ENCODE measurements around the gene MCTP1. TPM values are rescaled to one million over a fixed set of nuclear protein-coding genes. Genes with fewer than 3 reads are reported as not detected.

Gene MCTP1
- total and polyA plus RNA-seq, 2 experiments from 2014 or later: 1.3 to 5.7 TPM

DNA sequence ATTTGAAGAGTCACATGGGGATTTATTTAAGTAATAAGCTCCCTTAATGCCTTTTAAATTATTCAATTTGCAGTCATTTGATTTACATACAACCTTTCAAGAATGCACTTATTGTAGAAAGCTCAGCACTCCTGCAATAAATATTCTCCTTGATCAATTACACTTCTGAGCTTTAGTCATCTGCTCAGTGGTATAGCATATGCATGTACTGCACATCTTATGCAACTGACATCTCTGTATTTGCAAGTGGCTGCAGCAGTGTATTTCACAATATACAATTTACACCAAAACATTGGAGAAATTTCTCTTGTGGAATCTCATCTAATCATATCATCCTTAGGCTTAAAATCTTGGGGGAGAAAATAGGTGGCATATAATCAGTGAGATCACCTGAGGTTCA is 340.7 kb downstream of the MCTP1 start:
- no peaks in the 10 kb centered on the region for H3K27me3 ChIP-seq

DNA sequence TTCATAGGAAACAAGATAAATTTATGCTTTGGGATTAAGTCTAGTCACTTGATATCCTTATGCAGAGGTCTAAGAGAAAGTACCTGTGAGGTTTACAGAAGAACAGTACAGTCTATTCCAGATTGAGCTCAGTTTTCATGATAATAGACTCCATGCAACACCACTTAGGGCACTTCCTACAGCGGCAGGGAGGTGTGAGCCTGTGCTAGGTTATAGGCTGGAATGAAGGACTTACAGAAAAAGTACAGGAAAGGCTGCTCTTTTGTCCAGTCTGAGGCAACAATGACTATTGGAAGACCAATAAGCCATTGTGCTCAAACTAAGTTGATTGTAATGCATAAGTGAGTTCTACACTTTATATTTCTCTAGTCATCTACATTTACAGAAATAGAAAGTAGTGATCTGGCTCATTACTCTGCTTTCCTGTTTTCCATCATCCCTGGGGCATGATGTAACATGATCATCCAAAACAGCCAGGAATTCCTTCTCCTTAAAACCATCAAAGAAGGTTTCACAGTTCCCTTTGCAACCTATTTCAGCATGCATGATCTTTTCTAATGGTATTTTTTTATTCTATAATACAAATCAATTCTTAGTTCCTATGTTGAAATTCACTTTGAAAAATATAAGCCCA is 343.7 kb downstream of the MCTP1 start:
- Histone ChIP-seq H4K20me1 (ENCODE audit: insufficient read depth, poor library complexity, severe bottlenecking) (no peaks in the 10 kb centered on the region), H2AFZ (no peak overlapping the region), H3K4me3 (no peak overlapping the region), H3K27ac (no peak overlapping the region), H3K27me3 (no peaks in the 10 kb centered on the region), H3K36me3 (replicated peaks; ENCODE audit: insufficient read depth, low read depth) (no peaks in the 10 kb centered on the region), H3K79me2 (no peaks in the 10 kb centered on the region), H3K4me2 (no peak overlapping the region), H3K9me2 (replicated peaks; ENCODE audit: insufficient read depth) (no peaks in the 10 kb centered on the region), H3K9me3 (ENCODE audit: low read depth) (no peaks in the 10 kb centered on the region), H3K4me1 (ENCODE audit: insufficient read depth) (no peaks in the 10 kb centered on the region)
- TF ChIP-seq EZH2phosphoT487 (IDR thresholded peaks at IDR 0.05; ENCODE audit: low read depth, severe bottlenecking, unreplicated experiment) (no peak), EZH2 (IDR thresholded peaks at IDR 0.05; ENCODE audit: borderline replicate concordance) (no peak)
- TF ChIP-seq, protein P1, sequence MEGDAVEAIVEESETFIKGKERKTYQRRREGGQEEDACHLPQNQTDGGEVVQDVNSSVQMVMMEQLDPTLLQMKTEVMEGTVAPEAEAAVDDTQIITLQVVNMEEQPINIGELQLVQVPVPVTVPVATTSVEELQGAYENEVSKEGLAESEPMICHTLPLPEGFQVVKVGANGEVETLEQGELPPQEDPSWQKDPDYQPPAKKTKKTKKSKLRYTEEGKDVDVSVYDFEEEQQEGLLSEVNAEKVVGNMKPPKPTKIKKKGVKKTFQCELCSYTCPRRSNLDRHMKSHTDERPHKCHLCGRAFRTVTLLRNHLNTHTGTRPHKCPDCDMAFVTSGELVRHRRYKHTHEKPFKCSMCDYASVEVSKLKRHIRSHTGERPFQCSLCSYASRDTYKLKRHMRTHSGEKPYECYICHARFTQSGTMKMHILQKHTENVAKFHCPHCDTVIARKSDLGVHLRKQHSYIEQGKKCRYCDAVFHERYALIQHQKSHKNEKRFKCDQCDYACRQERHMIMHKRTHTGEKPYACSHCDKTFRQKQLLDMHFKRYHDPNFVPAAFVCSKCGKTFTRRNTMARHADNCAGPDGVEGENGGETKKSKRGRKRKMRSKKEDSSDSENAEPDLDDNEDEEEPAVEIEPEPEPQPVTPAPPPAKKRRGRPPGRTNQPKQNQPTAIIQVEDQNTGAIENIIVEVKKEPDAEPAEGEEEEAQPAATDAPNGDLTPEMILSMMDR (IDR thresholded peaks at IDR 0.05; ENCODE audit: poor library complexity): no peak
- DNase-seq (ENCODE audit: low spot score): no peak
- 36% methylated on average over 1 of the region's 1 CpG for WGBS (ENCODE audit: low lambda C conversion rate, missing lambda C conversion rate)

More for the DNA sequence above, 340.7 kb downstream of the MCTP1 start:
- Histone ChIP-seq H2AFZ (no peak overlapping the region), H3K4me2 (no peak overlapping the region), H3K79me2 (no peaks in the 10 kb centered on the region), H3K36me3 (replicated peaks; ENCODE audit: insufficient read depth, low read depth) (no peaks in the 10 kb centered on the region), H3K4me1 (ENCODE audit: insufficient read depth) (no peaks in the 10 kb centered on the region), H4K20me1 (ENCODE audit: insufficient read depth, poor library complexity, severe bottlenecking) (no peaks in the 10 kb centered on the region), H3K27ac (no peak overlapping the region), H3K4me3 (no peak overlapping the region), H3K9me3 (ENCODE audit: low read depth) (no peaks in the 10 kb centered on the region), H3K9me2 (replicated peaks; ENCODE audit: insufficient read depth) (no peaks in the 10 kb centered on the region)
- DNase-seq (ENCODE audit: low spot score): no peak
- TF ChIP-seq, protein P1 (IDR thresholded peaks at IDR 0.05; ENCODE audit: poor library complexity): no peak
- TF ChIP-seq EZH2 (IDR thresholded peaks at IDR 0.05; ENCODE audit: borderline replicate concordance) (no peak), EZH2phosphoT487 (IDR thresholded peaks at IDR 0.05; ENCODE audit: low read depth, severe bottlenecking, unreplicated experiment) (no peak)

DNA sequence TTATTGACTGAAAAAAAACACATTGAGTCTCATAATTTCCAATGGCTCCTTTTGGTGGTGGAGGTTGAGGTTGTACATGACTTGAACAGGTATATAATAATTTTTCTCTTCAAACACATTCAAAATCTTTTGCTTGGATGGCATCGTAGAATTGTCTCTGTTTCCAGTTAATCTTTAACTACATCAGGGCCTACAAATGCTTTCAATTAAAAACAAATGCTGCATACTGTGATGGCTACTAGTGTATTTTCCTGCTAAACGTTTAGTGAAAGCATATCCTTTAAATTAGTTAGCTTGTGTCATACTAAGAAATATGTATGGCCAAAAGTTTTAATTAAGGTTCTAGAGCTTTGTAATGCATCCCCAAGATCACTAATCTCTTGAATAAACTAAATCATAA is 352.6 kb downstream of the MCTP1 start:
- Histone ChIP-seq H4K20me1 (ENCODE audit: insufficient read depth, poor library complexity, severe bottlenecking) (no peaks in the 10 kb centered on the region), H2AFZ (no peak overlapping the region), H3K79me2 (no peaks in the 10 kb centered on the region), H3K4me3 (no peak overlapping the region), H3K9me3 (ENCODE audit: low read depth) (no peaks in the 10 kb centered on the region), H3K27ac (no peak overlapping the region), H3K4me1 (ENCODE audit: insufficient read depth) (no peaks in the 10 kb centered on the region), H3K27me3 (no peaks in the 10 kb centered on the region), H3K36me3 (replicated peaks; ENCODE audit: insufficient read depth, low read depth) (no peaks in the 10 kb centered on the region), H3K9me2 (replicated peaks; ENCODE audit: insufficient read depth) (no peaks in the 10 kb centered on the region), H3K4me2 (no peak overlapping the region)
- no peak for DNase-seq (ENCODE audit: low spot score)
- TF ChIP-seq EZH2 (IDR thresholded peaks at IDR 0.05; ENCODE audit: borderline replicate concordance) (no peak), EZH2phosphoT487 (IDR thresholded peaks at IDR 0.05; ENCODE audit: low read depth, severe bottlenecking, unreplicated experiment) (no peak)
- TF ChIP-seq, protein P1 (IDR thresholded peaks at IDR 0.05; ENCODE audit: poor library complexity): no peak
- WGBS (ENCODE audit: low lambda C conversion rate, missing lambda C conversion rate): 33% methylated on average over 2 of the region's 2 CpGs

Data from hepatocyte (in vitro differentiated cells).